Limb (tissue), 2 donors: ENCODE data around the gene GARIN5A.

Experiments used
- DNase-seq, 2 donors: peaks; one replicate each; pipeline ENCODE4 v3.0.0-alpha.2; 2016; ENCODE audit errors: extremely low spot score in 2 of 2

GARIN5A gene

GRCh38 chr19:50508843-50509190 is 32.2 kb upstream of the GARIN5A start:
- no peak for DNase-seq

- no peak for DNase-seq
Measured at GRCh38 chr19:50507376-50507775, 30.7 kb upstream of the GARIN5A start.

GRCh38 chr19:50506700-50507099 is 30.1 kb upstream of the GARIN5A start:
- DNase-seq, result no peak

- no peak for DNase-seq
Measured at GRCh38 chr19:50505856-50506611, 29.4 kb upstream of the GARIN5A start.

- no peak for DNase-seq
Measured at GRCh38 chr19:50501568-50502475, 25.2 kb upstream of the GARIN5A start.

- no peak for DNase-seq
Measured at GRCh38 chr19:50501186-50501567, 24.5 kb upstream of the GARIN5A start.

GRCh38 chr19:50500753-50501151 is 24.1 kb upstream of the GARIN5A start:
- DNase-seq, result peak in 1 of 2 donors; percentile 65

GRCh38 chr19:50500060-50500752 is 23.6 kb upstream of the GARIN5A start:
- peak; percentile 51 to 78 for DNase-seq

- no peak for DNase-seq
Measured at GRCh38 chr19:50498219-50499056, 21.8 kb upstream of the GARIN5A start.

GRCh38 chr19:50497022-50497405 is 20.4 kb upstream of the GARIN5A start:
- DNase-seq, result no peak

GRCh38 chr19:50496189-50497021 is 19.8 kb upstream of the GARIN5A start:
- DNase-seq, result peak in 1 of 2 donors; percentile 64

- no peak for DNase-seq
Measured at GRCh38 chr19:50495020-50495531, 18.4 kb upstream of the GARIN5A start.

GRCh38 chr19:50494186-50495019 is 17.8 kb upstream of the GARIN5A start:
- peak in 1 of 2 donors; percentile 13 for DNase-seq

- no peak for DNase-seq
Measured at GRCh38 chr19:50493171-50493570, 16.5 kb upstream of the GARIN5A start.

GRCh38 chr19:50492303-50493052 is 15.8 kb upstream of the GARIN5A start:
- no peak for DNase-seq

- DNase-seq, result peak; percentile 64 to 70
Measured at GRCh38 chr19:50490991-50491472, 14.4 kb upstream of the GARIN5A start.

- no peak for DNase-seq
Measured at GRCh38 chr19:50490411-50490811, 13.8 kb upstream of the GARIN5A start.

- no peak for DNase-seq
Measured at GRCh38 chr19:50489461-50490011, 12.9 kb upstream of the GARIN5A start.
